ENCODE results near the gene UGCG. TPM values are rescaled to one million over a fixed set of nuclear protein-coding genes. Genes with fewer than 3 reads are reported as not detected.

Gene UGCG
- total RNA-seq, 1 experiment from 2014 or later = 75.5 TPM

DNA sequence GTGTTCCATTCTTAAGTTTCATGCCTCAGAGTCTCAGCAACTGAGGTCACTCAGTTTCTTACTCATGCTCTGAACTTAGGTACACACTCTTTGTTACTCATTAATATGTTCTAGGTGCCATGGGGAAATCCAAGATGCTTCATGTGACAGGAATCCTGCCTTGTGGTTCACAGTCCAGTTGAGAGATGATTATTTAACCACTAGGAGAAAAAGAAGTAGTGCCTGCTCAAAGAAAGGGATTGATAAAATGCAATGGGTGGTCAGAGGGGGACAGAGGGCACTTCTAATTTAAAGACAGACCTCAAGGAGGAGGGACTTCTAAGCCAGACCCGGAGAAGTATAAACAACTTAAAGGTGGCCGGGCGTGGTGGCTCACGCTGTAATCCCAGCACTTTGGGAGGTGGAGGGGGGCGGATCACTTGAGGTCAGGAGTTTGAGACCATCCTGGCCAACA, 69.0 kb downstream of the UGCG start:
- no TSS peak for BruUV-seq (replicated peaks)
- H3K27ac Mint-ChIP-seq (ENCODE audit: unreplicated experiment) = peak overlapping the region; percentile 95
- TF ChIP-seq, protein P1, sequence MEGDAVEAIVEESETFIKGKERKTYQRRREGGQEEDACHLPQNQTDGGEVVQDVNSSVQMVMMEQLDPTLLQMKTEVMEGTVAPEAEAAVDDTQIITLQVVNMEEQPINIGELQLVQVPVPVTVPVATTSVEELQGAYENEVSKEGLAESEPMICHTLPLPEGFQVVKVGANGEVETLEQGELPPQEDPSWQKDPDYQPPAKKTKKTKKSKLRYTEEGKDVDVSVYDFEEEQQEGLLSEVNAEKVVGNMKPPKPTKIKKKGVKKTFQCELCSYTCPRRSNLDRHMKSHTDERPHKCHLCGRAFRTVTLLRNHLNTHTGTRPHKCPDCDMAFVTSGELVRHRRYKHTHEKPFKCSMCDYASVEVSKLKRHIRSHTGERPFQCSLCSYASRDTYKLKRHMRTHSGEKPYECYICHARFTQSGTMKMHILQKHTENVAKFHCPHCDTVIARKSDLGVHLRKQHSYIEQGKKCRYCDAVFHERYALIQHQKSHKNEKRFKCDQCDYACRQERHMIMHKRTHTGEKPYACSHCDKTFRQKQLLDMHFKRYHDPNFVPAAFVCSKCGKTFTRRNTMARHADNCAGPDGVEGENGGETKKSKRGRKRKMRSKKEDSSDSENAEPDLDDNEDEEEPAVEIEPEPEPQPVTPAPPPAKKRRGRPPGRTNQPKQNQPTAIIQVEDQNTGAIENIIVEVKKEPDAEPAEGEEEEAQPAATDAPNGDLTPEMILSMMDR (IDR thresholded peaks at IDR 0.05; ENCODE audit: unreplicated experiment) = no peak
- intact Hi-C loops (cut with micrococcal nuclease; ENCODE audit: unreplicated experiment) = loop anchor here (1.0 to 2.0 kb wide), 2 partner anchors 30 to 103 kb away; no protein-coding TSS in a partner anchor
- no peaks in the 10 kb centered on the region for H3K9me3 Mint-ChIP-seq (ENCODE audit: low read depth, unreplicated experiment)
- H3K4me3 Mint-ChIP-seq (ENCODE audit: low read depth, unreplicated experiment) = peak overlapping the region; percentile 31
- no peaks in the 10 kb centered on the region for H3K27me3 Mint-ChIP-seq (ENCODE audit: unreplicated experiment)
- DNase-seq = peak; percentile 54
- peaks cover 19% of the 10 kb centered on the region for H3K36me3 Mint-ChIP-seq (ENCODE audit: insufficient read depth, unreplicated experiment)
- CTCF ChIA-PET = no interaction called here
- peaks cover 44% of the 10 kb centered on the region for H3K4me1 Mint-ChIP-seq (ENCODE audit: low read depth, unreplicated experiment)

DNA sequence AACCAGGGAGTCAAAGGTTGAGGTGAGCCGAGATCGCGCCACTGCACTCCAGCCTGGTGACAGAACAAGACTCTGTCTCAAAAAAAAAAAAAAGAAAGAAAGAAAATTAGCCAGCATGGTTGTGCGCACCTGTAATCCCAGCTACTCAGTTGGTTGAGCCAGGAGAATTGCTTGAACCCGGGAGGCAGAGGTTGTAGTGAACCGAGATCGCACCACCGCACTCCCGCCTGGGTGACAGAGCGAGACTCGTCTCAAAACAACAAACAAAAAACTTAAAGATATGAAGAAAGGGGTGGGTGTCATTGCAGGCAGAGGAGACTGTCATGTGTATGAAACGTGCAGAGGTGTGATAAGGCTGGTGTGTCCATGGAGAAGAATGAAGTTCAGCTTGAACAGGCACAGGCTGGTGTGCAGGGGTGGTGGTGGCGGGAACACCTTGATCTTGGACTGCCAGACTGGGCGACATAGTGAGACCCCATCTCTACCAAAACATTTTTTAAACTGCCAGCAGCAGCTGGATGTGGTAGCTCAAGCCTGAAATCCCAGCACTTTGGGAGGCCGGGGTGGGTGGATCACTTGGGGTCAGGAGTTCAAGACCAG, 69.6 kb downstream of the UGCG start:
- intact Hi-C loops (cut with micrococcal nuclease; ENCODE audit: unreplicated experiment) = no loop called here
- no peak overlapping the region for H3K4me3 Mint-ChIP-seq (ENCODE audit: low read depth, unreplicated experiment)
- no TSS peak for BruUV-seq (replicated peaks)
- peaks cover 43% of the 10 kb centered on the region for H3K4me1 Mint-ChIP-seq (ENCODE audit: low read depth, unreplicated experiment)
- DNase-seq = no peak
- no peaks in the 10 kb centered on the region for H3K9me3 Mint-ChIP-seq (ENCODE audit: low read depth, unreplicated experiment)
- CTCF ChIA-PET = no interaction called here
- H3K27ac Mint-ChIP-seq (ENCODE audit: unreplicated experiment) = peak overlapping the region; percentile 95
- peaks cover 19% of the 10 kb centered on the region for H3K36me3 Mint-ChIP-seq (ENCODE audit: insufficient read depth, unreplicated experiment)
- no peaks in the 10 kb centered on the region for H3K27me3 Mint-ChIP-seq (ENCODE audit: unreplicated experiment)
- TF ChIP-seq, protein P1 (IDR thresholded peaks at IDR 0.05; ENCODE audit: unreplicated experiment) = no peak

DNA sequence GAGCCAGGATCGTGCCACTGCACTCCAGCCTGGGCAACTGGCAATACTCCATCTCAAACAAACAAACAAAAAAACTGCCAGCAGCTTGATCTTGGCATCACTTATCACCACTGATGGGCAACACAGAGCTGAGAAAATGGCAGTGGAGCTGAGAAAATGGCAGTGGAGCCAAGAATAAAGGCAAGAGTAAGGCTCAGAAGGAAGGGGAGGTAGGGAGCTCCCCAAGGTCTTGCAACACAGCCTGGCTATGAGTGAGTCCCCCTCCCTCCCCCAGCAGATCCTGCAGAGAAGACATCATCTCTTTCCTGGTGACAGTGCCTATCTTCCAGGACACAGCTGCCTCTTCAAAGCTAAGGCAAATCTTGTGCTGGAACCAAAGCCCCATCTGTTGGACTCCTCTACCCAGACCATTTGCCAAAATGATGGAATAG, 70.3 kb downstream of the UGCG start:
- Mint-ChIP-seq H3K36me3 (ENCODE audit: insufficient read depth, unreplicated experiment) (peaks cover 15% of the 10 kb centered on the region), H3K27me3 (ENCODE audit: unreplicated experiment) (no peaks in the 10 kb centered on the region), H3K4me3 (ENCODE audit: low read depth, unreplicated experiment) (no peak overlapping the region), H3K9me3 (ENCODE audit: low read depth, unreplicated experiment) (no peaks in the 10 kb centered on the region), H3K4me1 (ENCODE audit: low read depth, unreplicated experiment) (peaks cover 36% of the 10 kb centered on the region), H3K27ac (ENCODE audit: unreplicated experiment) (no peak overlapping the region)
- no TSS peak for BruUV-seq (replicated peaks)
- TF ChIP-seq, protein P1 (IDR thresholded peaks at IDR 0.05; ENCODE audit: unreplicated experiment) = no peak
- CTCF ChIA-PET = no interaction called here
- intact Hi-C loops (cut with micrococcal nuclease; ENCODE audit: unreplicated experiment) = no loop called here
- no peak for DNase-seq

DNA sequence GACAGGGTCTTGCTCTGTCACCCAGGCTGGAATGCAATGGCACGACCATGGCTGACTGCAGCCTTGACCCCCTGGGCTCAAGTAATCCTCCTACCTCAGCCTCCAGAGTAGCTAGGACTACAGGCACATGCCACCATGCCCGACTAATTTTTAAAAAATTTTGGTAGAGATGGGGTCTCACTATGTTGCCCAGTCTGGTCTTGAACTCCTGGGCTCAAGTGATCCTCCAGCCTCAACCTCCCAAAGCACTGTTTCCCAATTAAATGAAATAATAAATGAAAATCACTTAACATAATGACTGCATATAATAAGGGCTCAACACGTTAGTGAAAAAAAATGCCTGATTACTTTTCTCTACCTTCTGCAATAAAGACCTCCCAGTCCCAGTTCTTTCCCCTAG, 71.0 kb downstream of the UGCG start:
- Mint-ChIP-seq H3K27ac (ENCODE audit: unreplicated experiment) (no peak overlapping the region), H3K4me3 (ENCODE audit: low read depth, unreplicated experiment) (no peak overlapping the region), H3K9me3 (ENCODE audit: low read depth, unreplicated experiment) (no peaks in the 10 kb centered on the region), H3K27me3 (ENCODE audit: unreplicated experiment) (no peaks in the 10 kb centered on the region), H3K4me1 (ENCODE audit: low read depth, unreplicated experiment) (peaks cover 29% of the 10 kb centered on the region), H3K36me3 (ENCODE audit: insufficient read depth, unreplicated experiment) (peaks cover 15% of the 10 kb centered on the region)
- TF ChIP-seq, protein P1 (IDR thresholded peaks at IDR 0.05; ENCODE audit: unreplicated experiment) = no peak
- BruUV-seq (replicated peaks) = no TSS peak
- no peak for DNase-seq
- intact Hi-C loops (cut with micrococcal nuclease; ENCODE audit: unreplicated experiment) = no loop called here
- CTCF ChIA-PET = no interaction called here
